DMS 273 treated with DMSO at 0.1 percent for 48 hours (cell line): Measurements from ENCODE around the gene B9D1.

ENCODE experiments used
- DNase-seq: peaks from one replicate; lab custom pipeline; 2025; lab: John Stamatoyannopoulos, UW

Gene B9D1

GRCh38 chr17:19337712-19338023 lies 24.9 kb downstream of the B9D1 start:
- no peak for DNase-seq

GRCh38 chr17:19336938-19337711 lies 25.4 kb downstream of the B9D1 start:
- no peak for DNase-seq

GRCh38 chr17:19335951-19336631 lies 26.4 kb downstream of the B9D1 start:
- no peak for DNase-seq

- DNase-seq, result no peak
Measured at GRCh38 chr17:19334331-19334730, 28.2 kb downstream of the B9D1 start.

GRCh38 chr17:19333736-19334290 lies 28.7 kb downstream of the B9D1 start:
- no peak for DNase-seq

- DNase-seq, result no peak
Measured at GRCh38 chr17:19333132-19333440, 29.4 kb downstream of the B9D1 start.

- no peak for DNase-seq
Measured at GRCh38 chr17:19332371-19333131, 30.0 kb downstream of the B9D1 start.

GRCh38 chr17:19331543-19332245 lies 30.8 kb downstream of the B9D1 start:
- no peak for DNase-seq

GRCh38 chr17:19331134-19331533 lies 31.4 kb downstream of the B9D1 start:
- DNase-seq, result no peak

- DNase-seq, result no peak
Measured at GRCh38 chr17:19330271-19330670, 32.3 kb downstream of the B9D1 start.

GRCh38 chr17:19329839-19330238 lies 32.7 kb downstream of the B9D1 start:
- no peak for DNase-seq

GRCh38 chr17:19329136-19329535 lies 33.4 kb downstream of the B9D1 start:
- DNase-seq, result no peak

GRCh38 chr17:19328441-19329061 lies 34.0 kb downstream of the B9D1 start:
- no peak for DNase-seq

- no peak for DNase-seq
Measured at GRCh38 chr17:19327031-19327783, 35.3 kb downstream of the B9D1 start.

- no peak for DNase-seq
Measured at GRCh38 chr17:19325542-19325941, 37.0 kb downstream of the B9D1 start.

GRCh38 chr17:19322861-19323260 lies 39.7 kb downstream of the B9D1 start:
- DNase-seq, result no peak

GRCh38 chr17:19322129-19322505 lies 40.4 kb downstream of the B9D1 start:
- DNase-seq, result no peak

- no peak for DNase-seq
Measured at GRCh38 chr17:19321481-19322128, 40.9 kb downstream of the B9D1 start.

GRCh38 chr17:19320876-19321275 lies 41.6 kb downstream of the B9D1 start:
- no peak for DNase-seq

- no peak for DNase-seq
Measured at GRCh38 chr17:19319771-19320505, 42.6 kb downstream of the B9D1 start.
